Kidney (tissue), 14 donors: ENCODE results near the gene STK32A. TPM values are rescaled to one million over a fixed set of nuclear protein-coding genes. Genes with fewer than 3 reads are reported as not detected.

Experiments
- DNase-seq, 5 donors: peaks; one replicate each; pipeline ENCODE4 v3.0.0-alpha.2; 2013 to 2020
- FAIRE-seq: peaks from 2 replicates; lab custom pipeline; 2012; peaks lifted over from hg19 to GRCh38; lab: Jason Lieb, UNC
- H3K27ac ChIP-seq, 2 donors: one replicate each; pipeline ENCODE4 v1.7.0; 2013; ENCODE audit warnings: low read depth in 2 of 2, low read length in 2 of 2, inconsistent platforms in 1 of 2
- H3K27me3 ChIP-seq: one replicate; pipeline ENCODE4 v1.7.1; 2013; ENCODE audit warnings: low read length, inconsistent platforms; ENCODE audit not compliant: control insufficient read depth, insufficient read depth
- H3K36me3 ChIP-seq, 3 donors: one replicate each; pipeline versions ENCODE4 v1.7.0 to v1.7.1; 2013; ENCODE audit warnings: low read length in 3 of 3, control low read depth in 1 of 3, inconsistent platforms in 1 of 3; ENCODE audit not compliant: insufficient read depth in 3 of 3, control insufficient read depth in 2 of 3
- H3K4me1 ChIP-seq, 3 donors: one replicate each; pipeline versions ENCODE4 v1.7.0 to v1.7.1; 2013; ENCODE audit warnings: low read length in 3 of 3, inconsistent platforms in 1 of 3, low read depth in 1 of 3; ENCODE audit not compliant: control insufficient read depth in 2 of 3, insufficient read depth in 2 of 3
- H3K4me3 ChIP-seq, 3 donors: one replicate each; pipeline versions ENCODE4 v1.7.0 to v1.8.1; 2013; ENCODE audit warnings: low read length in 3 of 3, control low read depth in 1 of 3, inconsistent platforms in 1 of 3
- H3K9ac ChIP-seq, 3 donors: one replicate each; pipeline versions ENCODE4 v1.7.0 to v1.7.1; 2013; ENCODE audit warnings: low read length in 3 of 3, control low read depth in 1 of 3, inconsistent platforms in 1 of 3
- H3K9me3 ChIP-seq, 3 donors: one replicate each; pipeline versions ENCODE4 v1.7.0 to v1.7.1; 2013; ENCODE audit warnings: low read length in 3 of 3, control low read depth in 1 of 3, inconsistent platforms in 1 of 3; ENCODE audit not compliant: control insufficient read depth in 2 of 3, insufficient read depth in 1 of 3
- CTCF ChIP-seq: IDR thresholded peaks from 3 replicates; pipeline ENCODE4 v1.5.1; 2012; ENCODE audit warnings: mild to moderate bottlenecking, moderate library complexity, borderline replicate concordance; ENCODE audit not compliant: insufficient read depth; ENCODE audit errors: extremely low read depth
- intact Hi-C: fragments of 100-400 bp; cut with DNase I; formaldehyde crosslinking; loops from one replicate; pipeline ENCODE4 v1.11.1; 2022
- polyA plus RNA-seq: library from polyadenylated mRNA; stranded (reverse); fragments of 350-450 nt; fragmentation: Illumina TruSeq; extraction: RNeasy Lipid Tissue Mini Kit (QIAGEN cat#74804); gene quantifications from one replicate; pipeline ENCODE4 v1.2.3, GENCODE V29; 2014; ENCODE audit warnings: low read depth, low replicate concordance; ENCODE audit not compliant: insufficient read depth
- total RNA-seq: library from RNA; stranded (reverse); fragmentation: NEBNext Ultra II Directional; extraction: Animal tissue kit (Norgen Biotek cat#: 25700); gene quantifications from one replicate; pipeline ENCODE4 v1.2.1, GENCODE V29; 2021
- donor health status: control.
- donor health status: control.
- donor health status: control.
- donor health status: control.
- donor health status: control.
- donor health status: DM: yes; HTN: yes; CAD: no.
- donor health status: Normal renal cell carcinoma (clear cell type).

Gene STK32A
- total and polyA plus RNA-seq, 2 donors from 2014 or later, result 7.8 to 8.6 TPM

DNA sequence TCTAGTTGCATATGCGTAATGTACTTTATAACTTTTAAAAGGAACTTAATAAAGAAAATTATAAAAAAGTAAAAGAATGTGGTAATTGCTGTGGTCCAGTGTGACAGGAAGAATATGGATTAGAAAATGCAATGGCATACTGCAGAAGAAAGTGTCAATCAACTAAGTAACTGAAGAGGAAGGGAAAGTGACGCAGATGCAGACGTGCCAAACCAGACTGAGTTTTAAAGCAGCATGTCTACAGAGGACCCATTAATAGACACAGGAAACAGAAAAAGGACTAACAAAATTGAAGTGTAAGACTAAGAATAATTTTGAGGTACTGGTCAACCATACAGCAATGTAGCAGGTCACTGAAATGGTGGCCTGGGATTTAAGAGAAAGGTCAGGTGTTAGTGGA lies 201.8 kb downstream of the STK32A start:
- Histone ChIP-seq H3K9me3 (no peaks in the 10 kb centered on the region), H3K4me3 (no peak overlapping the region), H3K27ac (no peak overlapping the region), H3K4me1 (no peaks in the 10 kb centered on the region), H3K36me3 (no peaks in the 10 kb centered on the region), H3K27me3 (no peaks in the 10 kb centered on the region), H3K9ac (no peak overlapping the region)
- DNase-seq (no peak), FAIRE-seq (no peak)
- intact Hi-C loops, result no loop called here
- no peak for TF ChIP-seq CTCF

GRCh38 chr5:147437161-147437596 lies 202.4 kb downstream of the STK32A start:
- Histone ChIP-seq H3K9ac (no peak overlapping the region), H3K4me3 (no peak overlapping the region), H3K27me3 (no peaks in the 10 kb centered on the region), H3K9me3 (no peaks in the 10 kb centered on the region), H3K4me1 (no peaks in the 10 kb centered on the region), H3K27ac (no peak overlapping the region), H3K36me3 (no peaks in the 10 kb centered on the region)
- DNase-seq (no peak), FAIRE-seq (no peak)
- TF ChIP-seq CTCF, result no peak
- intact Hi-C loops, result no loop called here
